ENCODE measurements around the gene USP40. TPM values are rescaled to one million over a fixed set of nuclear protein-coding genes. Genes with fewer than 3 reads are reported as not detected.

USP40 gene
- total RNA-seq, 3 donors from 2014 or later = 30.6 to 32.7 (median 31.2) TPM

GRCh38 chr2:233428438-233428837 lies 138.1 kb downstream of the USP40 start:
- Histone ChIP-seq H3K36me3 (ENCODE audit: low read depth) (no peaks in the 10 kb centered on the region), H3K4me1 (ENCODE audit: low read depth) (peaks cover 28% of the 10 kb centered on the region), H3K4me3 (no peak overlapping the region), H3K9me3 (no peaks in the 10 kb centered on the region)
- peak in 1 of 3 donors; percentile 16 for DNase-seq
- ATAC-seq = no peak
- TF ChIP-seq CTCF (IDR thresholded peaks at IDR 0.05) = no peak
- intact Hi-C loops (cut with DNase I, micrococcal nuclease) = no loop called here

GRCh38 chr2:233428008-233428407 lies 138.6 kb downstream of the USP40 start:
- no peaks in the 10 kb centered on the region for H3K36me3 ChIP-seq (ENCODE audit: low read depth)
- TF ChIP-seq CTCF (IDR thresholded peaks at IDR 0.05) = no peak
- intact Hi-C loops (cut with DNase I, micrococcal nuclease) = no loop called here
- H3K9me3 ChIP-seq = no peaks in the 10 kb centered on the region
- peaks cover 32% of the 10 kb centered on the region for H3K4me1 ChIP-seq (ENCODE audit: low read depth)
- ATAC-seq (no peak), DNase-seq (peak in 1 of 3 donors; percentile 20)
- no peak overlapping the region for H3K4me3 ChIP-seq

GRCh38 chr2:233426619-233427342 lies 139.8 kb downstream of the USP40 start:
- intact Hi-C loops (cut with DNase I, micrococcal nuclease) = no loop called here
- peaks cover 32% of the 10 kb centered on the region for H3K4me1 ChIP-seq (ENCODE audit: low read depth)
- H3K9me3 ChIP-seq = no peaks in the 10 kb centered on the region
- no peak overlapping the region for H3K4me3 ChIP-seq
- DNase-seq = no peak
- no peaks in the 10 kb centered on the region for H3K36me3 ChIP-seq (ENCODE audit: low read depth)
- no peak for TF ChIP-seq CTCF (IDR thresholded peaks at IDR 0.05)
- ATAC-seq = no peak

Other genes starting within 250 kb of the USP40 start
- 100 to 1,000 TPM in 2 of 3 donors, 10 to 100 TPM in 1; 81.8 to 159 (median 102) TPM for gene DGKD, start 212.3 kb downstream of the USP40 start, total RNA-seq
- 10 to 100 TPM in 2 of 3 donors, 1 to 10 TPM in 1; 7.4 to 34.2 (median 12.2) TPM for gene UGT1A8, start 50.9 kb upstream of the USP40 start, total RNA-seq
- 100 to 1,000 TPM in 1 of 3 donors, 10 to 100 TPM in 2; 42.0 to 116 (median 43.9) TPM for gene UGT1A10, start 69.7 kb upstream of the USP40 start, total RNA-seq
- gene UGT1A9, start 105.1 kb upstream of the USP40 start, total RNA-seq = 10 to 100 TPM in 1 of 3 donors, 1 to 10 TPM in 2; 3.6 to 11.4 (median 4.0) TPM
- gene UGT1A7, start 115.1 kb upstream of the USP40 start, total RNA-seq = 10 to 100 TPM in 1 of 3 donors, 1 to 10 TPM in 2; 5.4 to 19.5 (median 5.9) TPM
- 10 to 100 TPM in 1 of 3 donors, 1 to 10 TPM in 2; 8.5 to 19.3 (median 8.7) TPM for gene UGT1A6, start 126.1 kb upstream of the USP40 start, total RNA-seq
- 1 to 10 TPM; 2.1 to 6.5 (median 2.4) TPM for gene UGT1A5, start 146.1 kb upstream of the USP40 start, total RNA-seq
- 1 to 10 TPM; 2.4 to 7.0 (median 2.9) TPM for gene UGT1A4, start 152.0 kb upstream of the USP40 start, total RNA-seq
- gene UGT1A3, start 162.3 kb upstream of the USP40 start, total RNA-seq = 1 to 10 TPM; 2.6 to 4.7 (median 2.7) TPM
- 1 to 10 TPM; 4.0 to 7.0 (median 4.9) TPM for gene UGT1A1, start 193.5 kb upstream of the USP40 start, total RNA-seq
- gene MROH2A, start 211.5 kb upstream of the USP40 start, total RNA-seq = under 1 TPM in 1 of 3 donors, not detected in 2; 0.20 TPM

Measured in mucosa of descending colon (tissue), 3 donors.